ENCODE results near the gene NVL. TPM values are rescaled to one million over a fixed set of nuclear protein-coding genes. Genes with fewer than 3 reads are reported as not detected.

Gene NVL
- total and polyA plus RNA-seq, 4 donors: 5.3 to 14.0 (median 11.0) TPM

Small RNA genes lying within 50 kb of the gene (small RNA-seq; reads per million reads assigned to genes)
- gene MIR320B2: not detected
- gene RF00139: not detected
- not detected for gene RNU6-1008P

Other genes starting within 250 kb of the NVL start
- 10 to 100 TPM; 17.4 to 23.1 TPM for gene FBXO28, start 216.1 kb downstream of the NVL start, total RNA-seq
- gene FBXO28, start 216.1 kb downstream of the NVL start, polyA plus RNA-seq: 1 to 10 TPM; 6.7 to 8.9 TPM
- gene DEGS1, start 146.9 kb downstream of the NVL start, total RNA-seq: 10 to 100 TPM; 22.7 to 26.7 TPM
- 10 to 100 TPM; 21.7 to 22.6 TPM for gene DEGS1, start 146.9 kb downstream of the NVL start, polyA plus RNA-seq
- gene CNIH4, start 26.7 kb upstream of the NVL start, total RNA-seq: 10 to 100 TPM; 11.9 to 22.2 TPM
- gene CNIH4, start 26.7 kb upstream of the NVL start, polyA plus RNA-seq: 10 to 100 TPM; 36.1 to 40.2 TPM
- gene WDR26, start 104.6 kb upstream of the NVL start, total RNA-seq: 100 to 1,000 TPM in 1 of 2 donors, 10 to 100 TPM in 1; 54.0 to 119 TPM
- gene WDR26, start 104.6 kb upstream of the NVL start, polyA plus RNA-seq: 10 to 100 TPM in 1 of 2 donors, 1 to 10 TPM in 1; 9.4 to 15.8 TPM